ENCODE data around the gene PRM3.

The PRM3 gene

DNA sequence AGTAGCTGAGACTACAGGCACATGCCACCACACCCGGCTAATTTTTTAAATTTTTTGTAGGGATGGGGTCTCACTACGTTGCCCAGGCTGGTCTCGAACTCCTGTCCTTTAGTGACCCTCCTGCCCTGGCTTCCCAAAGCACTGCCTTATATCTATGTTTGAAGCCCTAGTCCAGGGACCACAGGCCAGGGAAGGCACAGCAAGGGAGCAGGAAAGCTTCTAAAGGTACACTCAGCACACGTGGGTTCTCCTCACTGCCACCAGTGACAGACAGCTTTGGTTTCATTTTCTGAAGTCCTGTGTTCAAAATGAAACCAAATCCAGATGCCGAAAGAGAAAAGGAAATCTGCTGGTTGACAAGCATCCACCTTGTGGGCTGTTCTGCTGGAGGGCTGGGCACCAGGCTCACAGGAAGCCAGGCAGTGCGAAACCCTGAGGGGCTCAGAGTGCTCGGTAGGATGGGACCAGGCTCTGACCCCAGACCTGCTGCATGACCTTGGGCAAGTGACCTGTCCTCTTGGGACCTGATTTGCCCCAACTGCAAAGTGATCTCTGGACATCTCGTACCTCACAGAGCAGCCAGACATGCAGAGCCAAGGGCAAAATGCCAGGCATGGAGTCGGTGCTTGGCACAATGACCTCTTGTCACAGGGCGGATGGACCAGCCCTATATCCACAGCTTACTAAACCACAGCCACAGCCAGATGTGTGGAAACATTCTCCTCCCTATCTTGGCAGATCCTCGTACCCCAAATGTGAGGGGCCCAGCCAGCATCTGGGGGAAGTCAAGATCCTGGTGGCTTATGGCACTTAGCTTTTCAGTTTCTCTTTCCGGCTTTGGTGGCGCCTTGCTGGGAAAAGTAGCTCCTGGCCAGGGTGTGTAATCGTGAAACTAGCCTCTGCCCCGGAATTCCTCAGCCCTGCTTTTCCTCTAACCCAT, 14.6 kb downstream of the PRM3 start:
- peak; percentile 41 for DNase-seq (ENCODE audit: low spot score)

- DNase-seq (ENCODE audit: low spot score) = peak; percentile 88
Measured at GRCh38 chr16:11257131-11257938, 16.1 kb downstream of the PRM3 start.

DNA sequence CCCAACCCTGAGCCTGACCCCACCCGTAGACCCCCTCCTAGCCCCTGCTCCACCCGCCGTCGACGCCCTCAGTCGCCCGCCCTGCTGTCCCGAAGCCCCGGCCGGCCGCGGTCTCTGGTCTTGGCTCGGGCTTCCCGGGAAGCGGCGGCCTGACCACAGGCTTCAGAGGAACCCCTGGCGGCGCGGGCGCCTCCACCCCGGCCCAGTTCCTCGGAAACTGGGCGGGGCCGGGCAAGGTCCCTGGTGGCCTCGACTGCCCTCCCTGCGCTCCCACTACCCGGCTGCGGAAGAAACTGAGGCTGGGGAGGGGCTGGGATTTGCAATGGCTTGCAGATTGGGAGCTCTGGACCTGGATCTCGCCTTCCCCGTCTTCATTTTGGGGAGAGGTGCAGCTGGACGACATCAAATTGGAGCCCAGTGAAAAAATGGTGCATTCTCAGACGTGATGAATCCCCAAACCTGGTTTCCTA, 16.7 kb downstream of the PRM3 start:
- peak; percentile 79 for DNase-seq (ENCODE audit: low spot score)

GRCh38 chr16:11255737-11256660, 17.4 kb downstream of the PRM3 start, which contains the start of gene SOCS1:
Gene SOCS1, minus strand, starts transcription at chr16:11256204. Its CDS starts 726 bp downstream, at chr16:11255478.
- DNase-seq (ENCODE audit: low spot score) = peak; percentile 95

DNA sequence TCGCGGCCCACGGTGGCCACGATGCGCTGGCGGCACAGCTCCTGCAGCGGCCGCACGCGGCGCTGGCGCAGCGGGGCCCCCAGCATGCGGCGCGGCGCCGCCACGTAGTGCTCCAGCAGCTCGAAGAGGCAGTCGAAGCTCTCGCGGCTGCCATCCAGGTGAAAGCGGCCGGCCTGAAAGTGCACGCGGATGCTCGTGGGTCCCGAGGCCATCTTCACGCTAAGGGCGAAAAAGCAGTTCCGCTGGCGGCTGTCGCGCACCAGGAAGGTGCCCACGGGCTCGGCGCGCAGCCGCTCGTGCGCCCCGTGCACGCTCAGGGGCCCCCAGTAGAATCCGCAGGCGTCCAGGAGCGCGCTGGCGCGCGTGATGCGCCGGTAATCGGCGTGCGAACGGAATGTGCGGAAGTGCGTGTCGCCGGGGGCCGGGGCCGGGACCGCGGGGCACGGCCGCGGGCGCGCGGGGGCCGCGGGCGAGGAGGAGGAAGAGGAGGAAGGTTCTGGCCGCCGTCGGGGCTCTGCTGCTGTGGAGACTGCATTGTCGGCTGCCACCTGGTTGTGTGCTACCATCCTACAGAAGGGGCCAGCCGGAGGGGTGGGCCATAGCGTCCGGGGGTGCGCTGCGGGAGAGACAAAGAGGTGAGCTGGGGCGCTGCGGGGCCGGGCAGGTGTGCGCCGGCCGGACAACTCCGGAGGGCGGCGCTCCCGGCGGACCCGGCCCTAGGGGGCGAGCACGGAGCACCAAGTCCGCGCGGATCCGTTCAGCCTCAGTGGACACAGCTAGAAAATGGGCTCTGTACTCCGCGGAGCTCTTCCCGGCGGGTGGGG, 18.3 kb downstream of the PRM3 start:
- peak; percentile 62 for DNase-seq (ENCODE audit: low spot score)

- no peak for DNase-seq (ENCODE audit: low spot score)
Measured at GRCh38 chr16:11253995-11254912, 19.2 kb downstream of the PRM3 start.

DNA sequence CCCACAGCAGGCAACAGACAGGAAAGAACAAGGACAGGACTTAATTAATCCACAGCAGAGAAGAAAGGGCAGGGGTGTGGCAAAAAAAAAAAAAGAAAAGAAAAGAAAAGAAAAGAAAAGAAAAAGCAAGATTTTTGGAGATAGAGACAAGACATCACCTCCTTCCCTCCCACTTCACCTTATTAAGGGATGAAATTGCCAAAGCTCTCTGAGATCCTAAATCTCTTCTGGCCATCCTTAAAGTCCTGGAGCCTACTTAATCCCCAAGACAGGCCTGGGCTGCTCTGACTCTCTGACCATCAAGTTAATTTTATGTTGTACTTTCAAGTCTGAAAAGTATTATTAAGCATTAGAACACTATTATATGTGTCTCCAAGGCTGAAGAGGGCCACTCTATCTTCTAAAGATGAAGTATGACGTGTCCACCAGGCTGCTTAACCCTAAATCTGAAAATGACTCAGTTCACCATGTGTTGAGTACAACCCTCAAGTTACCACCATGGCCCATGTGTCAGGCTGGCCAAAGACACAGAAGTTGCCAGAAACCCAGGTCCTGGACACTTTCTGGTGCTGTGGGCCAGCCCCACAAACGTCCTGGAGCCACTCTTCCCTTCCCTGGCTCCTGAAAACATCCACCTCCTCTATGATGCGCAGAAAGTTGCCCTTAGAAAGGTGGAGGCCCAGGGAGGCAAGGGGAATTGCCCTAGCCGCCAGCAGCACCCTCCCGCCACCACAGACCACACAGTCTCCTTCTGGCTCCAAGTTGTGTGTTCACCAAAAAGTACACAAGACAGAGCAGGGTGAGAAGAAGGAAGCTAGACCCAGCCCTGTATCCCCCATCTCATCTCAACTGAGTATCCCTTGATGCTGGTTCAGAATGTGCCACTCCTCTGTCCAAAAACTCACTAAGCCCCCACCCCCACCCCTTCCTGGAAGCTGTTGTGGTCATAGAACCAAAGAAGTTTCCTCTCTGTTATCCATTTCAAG, 20.1 kb downstream of the PRM3 start:
- no peak for DNase-seq (ENCODE audit: low spot score)

GRCh38 chr16:11252482-11252931, 20.9 kb downstream of the PRM3 start:
- DNase-seq (ENCODE audit: low spot score) = no peak

- no peak for DNase-seq (ENCODE audit: low spot score)
Measured at GRCh38 chr16:11251525-11252481, 21.6 kb downstream of the PRM3 start.

DNA sequence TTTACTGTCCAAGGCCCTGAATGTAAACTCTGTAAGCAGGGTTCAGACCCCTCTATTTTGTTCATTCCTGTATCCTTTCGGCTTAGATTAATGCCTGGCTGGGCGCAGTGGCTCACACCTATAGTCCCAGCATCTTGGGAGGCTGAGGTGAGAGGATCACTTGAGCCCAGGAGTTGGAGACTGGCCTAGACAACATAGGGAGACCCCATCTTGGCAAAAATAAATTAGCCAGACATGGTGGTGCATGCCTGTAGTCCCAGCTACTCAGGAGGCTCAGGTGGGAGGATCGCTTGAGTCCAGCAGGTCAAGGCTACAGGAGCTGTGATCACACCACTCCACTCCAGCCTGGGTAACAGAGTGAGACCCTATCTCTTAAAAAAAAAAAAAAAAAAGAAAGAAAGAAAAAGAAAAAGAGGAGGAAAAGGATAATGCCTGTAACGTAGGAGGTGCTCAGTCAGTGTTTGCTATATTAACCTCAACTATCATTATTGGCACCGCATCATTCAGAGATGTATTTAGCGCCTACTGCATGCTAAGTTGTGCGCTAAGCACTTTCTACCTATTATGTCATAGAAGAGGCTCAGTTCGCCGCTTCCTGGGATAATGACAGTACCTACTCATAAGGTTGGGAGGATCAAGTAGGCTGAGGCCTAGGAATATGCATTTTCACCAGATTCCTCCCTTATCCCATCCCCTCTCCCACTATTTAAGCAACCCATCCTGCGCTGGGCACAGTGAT, 22.5 kb downstream of the PRM3 start:
- no peak for DNase-seq (ENCODE audit: low spot score)

- DNase-seq (ENCODE audit: low spot score) = no peak
Measured at GRCh38 chr16:11250091-11250785, 23.2 kb downstream of the PRM3 start.

- DNase-seq (ENCODE audit: low spot score) = no peak
Measured at GRCh38 chr16:11249233-11250061, 24.0 kb downstream of the PRM3 start.

GRCh38 chr16:11248133-11248532, 25.3 kb downstream of the PRM3 start:
- DNase-seq (ENCODE audit: low spot score) = no peak

DNA sequence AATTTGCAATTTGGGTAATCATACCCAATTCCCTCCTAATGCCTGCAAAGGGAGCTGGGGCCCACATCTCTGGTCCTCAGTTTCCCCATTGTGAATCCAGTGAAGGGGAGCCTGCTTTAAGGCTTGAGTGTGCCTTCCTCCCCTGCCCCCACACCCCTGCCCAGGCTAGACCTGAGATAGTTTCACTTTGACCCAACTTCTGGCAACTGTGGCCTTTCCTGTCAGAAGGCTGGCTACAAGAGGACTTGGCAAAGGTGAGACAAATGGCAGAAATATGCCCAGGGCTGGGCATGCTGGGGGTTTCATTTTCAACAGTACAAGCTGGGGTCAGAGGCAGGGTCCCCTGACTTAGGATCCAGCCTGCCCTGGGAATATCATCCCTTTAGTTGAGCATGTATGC, 27.4 kb downstream of the PRM3 start:
- no peak for DNase-seq (ENCODE audit: low spot score)

- no peak for DNase-seq (ENCODE audit: low spot score)
Measured at GRCh38 chr16:11245222-11245737, 28.1 kb downstream of the PRM3 start.

All from AG20443 (cell line).